ENCODE measurements around the gene SNRPF.

DNA sequence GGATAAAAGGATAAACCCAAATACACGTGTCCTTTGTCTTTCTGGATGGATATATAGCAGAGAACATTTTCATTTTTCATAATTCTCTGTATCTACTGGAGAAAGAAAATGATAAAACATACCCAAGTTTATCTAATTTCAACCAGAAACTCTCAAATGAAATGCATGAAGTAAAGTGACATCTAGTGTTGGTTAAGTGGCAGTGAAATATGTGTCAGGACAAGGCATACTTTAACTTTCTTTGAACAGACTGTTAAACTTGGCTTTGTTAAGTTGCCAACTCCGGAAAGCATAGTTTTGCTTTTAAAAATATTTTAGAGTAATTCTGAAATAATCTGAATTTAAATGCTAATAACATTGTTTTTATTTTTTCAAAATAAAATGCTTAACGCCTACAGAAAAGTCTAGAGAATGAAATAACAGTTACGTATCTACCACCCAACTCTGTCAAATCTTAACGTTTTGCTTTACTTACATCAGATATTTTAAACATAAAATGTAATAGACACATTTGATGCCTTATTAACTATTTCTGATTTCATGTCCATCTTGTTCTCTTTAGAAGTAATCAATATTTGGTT is 43.0 kb upstream of the SNRPF start:
- TF ChIP-seq, protein P1, sequence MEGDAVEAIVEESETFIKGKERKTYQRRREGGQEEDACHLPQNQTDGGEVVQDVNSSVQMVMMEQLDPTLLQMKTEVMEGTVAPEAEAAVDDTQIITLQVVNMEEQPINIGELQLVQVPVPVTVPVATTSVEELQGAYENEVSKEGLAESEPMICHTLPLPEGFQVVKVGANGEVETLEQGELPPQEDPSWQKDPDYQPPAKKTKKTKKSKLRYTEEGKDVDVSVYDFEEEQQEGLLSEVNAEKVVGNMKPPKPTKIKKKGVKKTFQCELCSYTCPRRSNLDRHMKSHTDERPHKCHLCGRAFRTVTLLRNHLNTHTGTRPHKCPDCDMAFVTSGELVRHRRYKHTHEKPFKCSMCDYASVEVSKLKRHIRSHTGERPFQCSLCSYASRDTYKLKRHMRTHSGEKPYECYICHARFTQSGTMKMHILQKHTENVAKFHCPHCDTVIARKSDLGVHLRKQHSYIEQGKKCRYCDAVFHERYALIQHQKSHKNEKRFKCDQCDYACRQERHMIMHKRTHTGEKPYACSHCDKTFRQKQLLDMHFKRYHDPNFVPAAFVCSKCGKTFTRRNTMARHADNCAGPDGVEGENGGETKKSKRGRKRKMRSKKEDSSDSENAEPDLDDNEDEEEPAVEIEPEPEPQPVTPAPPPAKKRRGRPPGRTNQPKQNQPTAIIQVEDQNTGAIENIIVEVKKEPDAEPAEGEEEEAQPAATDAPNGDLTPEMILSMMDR (conservative IDR thresholded peaks at IDR 0.05), result peak; percentile 87
- TF ChIP-seq EZH2 (IDR thresholded peaks at IDR 0.05; ENCODE audit: low read depth), result no peak

Data from PC-9 (cell line).